ENCODE data around the gene SPACA6.

SPACA6 gene

DNA sequence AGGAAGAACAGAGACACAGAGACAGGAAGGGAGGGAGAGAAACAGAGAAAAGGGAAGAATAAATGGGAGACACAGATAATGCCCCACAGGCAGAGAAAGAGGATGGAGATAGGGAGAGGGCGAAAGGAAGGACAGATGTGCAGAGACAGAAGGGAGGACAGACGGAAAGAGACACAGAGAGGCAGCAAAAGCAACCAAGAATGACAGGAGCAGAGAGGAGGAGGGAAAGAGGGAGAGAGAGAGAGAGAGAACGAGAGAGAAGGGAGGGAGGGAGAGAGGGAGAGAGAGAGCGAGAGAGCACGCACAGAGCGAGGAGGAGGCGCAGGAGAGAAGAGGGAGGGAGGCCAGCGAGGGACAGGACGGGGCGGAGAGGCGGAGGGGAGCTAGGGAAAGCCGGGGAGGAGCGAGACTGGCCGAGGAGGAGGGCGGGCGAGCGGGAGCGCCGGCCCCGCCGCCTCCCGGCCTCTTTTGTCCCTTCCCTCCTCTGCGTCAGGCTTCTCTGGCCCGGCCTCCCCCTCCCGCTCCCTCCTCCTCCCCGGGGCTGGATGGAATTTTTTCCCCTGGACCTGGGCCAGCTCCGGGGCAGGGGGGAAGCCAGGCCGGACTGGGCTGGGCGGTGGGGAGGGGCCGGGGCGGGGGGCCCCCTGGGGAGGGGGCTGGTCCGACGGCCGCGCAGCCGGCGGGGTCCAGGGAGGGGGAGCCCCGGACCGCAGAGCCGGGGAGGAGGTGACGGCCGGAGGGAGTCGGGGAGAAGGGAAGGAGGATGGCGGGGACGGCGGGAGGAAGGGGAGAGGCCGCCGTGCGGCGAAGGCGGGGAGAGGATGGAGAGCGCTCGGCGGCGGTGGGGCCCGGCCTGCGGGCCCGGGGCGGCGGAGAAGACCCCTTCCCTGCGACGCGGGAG, 4.2 kb upstream of the SPACA6 start:
- no peak for DNase-seq (ENCODE audit: low spot score)

DNA sequence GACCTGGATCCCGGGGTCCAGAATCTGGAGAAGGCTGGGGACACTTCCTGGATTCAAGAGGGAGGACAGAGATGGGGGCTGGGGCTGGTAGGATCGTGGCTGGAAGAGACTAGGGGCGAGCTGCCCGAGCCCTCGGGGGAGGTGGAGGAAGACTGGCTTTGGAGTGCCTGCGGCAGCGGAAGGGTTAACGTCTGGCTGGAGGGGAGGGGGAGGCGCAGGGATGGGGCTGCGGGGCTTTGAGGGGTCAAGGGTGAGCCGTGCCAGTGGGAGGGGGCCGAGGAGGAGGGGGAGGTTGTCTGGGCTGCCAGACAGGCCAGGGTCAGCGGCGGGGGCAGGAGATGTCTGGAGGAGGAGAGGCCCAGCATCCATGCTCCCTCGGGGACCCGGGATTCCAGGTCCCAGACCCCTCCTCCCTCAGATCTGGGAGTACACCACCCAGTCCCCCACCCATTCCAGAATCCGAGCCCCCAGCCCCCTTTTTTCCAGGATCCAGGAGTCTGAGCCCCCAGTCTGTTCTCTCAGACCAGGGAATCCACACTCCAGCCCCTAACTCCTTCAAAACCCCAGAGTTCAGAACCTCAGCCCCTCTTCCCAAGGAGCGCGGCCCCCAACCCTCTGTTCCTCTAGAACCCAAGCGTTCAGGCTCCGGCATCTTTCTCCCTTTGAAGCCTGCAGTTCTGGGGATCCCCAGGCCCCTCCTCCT, 3.2 kb upstream of the SPACA6 start:
- no peak for DNase-seq (ENCODE audit: low spot score)

DNA sequence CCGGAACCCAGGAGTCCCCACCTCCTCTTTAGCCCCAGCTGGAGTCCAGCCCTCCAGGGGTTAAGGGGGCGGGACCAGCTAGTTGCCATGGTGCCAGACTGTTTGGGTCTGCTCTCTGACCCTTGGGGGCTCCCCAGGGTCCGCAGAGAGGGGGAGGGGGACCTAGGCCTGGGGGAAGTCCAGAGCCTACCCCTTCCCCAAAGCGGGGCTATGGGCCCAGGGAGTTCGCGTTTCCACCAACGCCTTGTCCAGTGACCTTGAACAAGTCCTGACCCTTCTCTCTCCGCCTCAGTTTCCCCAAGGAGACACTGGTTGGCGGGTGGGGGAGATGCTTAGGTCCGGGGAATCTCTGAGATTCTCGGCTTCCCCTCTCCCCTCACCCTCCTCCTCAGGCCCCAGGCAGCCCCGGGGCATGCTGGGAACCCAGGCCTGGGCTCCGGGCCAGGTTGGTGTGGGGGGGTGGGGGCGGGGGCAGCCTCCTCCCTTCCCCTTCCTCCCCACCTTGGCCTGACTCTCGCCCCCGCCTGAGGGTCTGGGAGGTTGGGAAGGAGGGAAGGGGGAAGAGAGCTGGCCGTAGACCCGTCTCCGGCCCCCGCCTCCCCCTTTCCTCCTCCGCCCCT, 2.6 kb upstream of the SPACA6 start:
- peak; percentile 59 for DNase-seq (ENCODE audit: low spot score)

DNA sequence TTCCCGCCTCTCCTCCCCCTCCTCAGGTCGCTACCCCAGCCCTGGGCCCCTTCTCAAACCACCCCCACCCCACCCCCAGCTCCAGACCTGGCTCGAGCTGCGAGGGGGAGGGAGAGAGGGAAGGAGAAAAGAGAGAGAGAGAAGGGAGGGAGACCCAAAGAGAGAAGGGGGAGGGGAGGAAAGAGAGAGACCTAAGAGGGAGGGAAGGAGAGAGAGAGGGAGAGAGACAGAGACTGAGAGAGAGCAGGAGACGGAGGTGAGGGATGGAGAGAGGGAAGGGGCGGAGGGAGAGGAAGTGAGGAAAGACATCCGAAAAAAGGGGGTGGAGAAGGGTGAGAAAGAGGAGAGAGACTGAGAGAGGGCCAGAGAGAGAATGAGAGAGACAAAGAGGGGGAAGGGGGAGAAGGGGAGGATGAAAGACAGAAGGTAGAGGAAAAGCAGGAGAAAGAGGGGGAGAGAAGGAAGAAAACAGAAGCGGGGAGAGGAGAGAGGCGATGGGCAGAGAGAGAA, 2.0 kb upstream of the SPACA6 start:
- no peak for DNase-seq (ENCODE audit: low spot score)

DNA sequence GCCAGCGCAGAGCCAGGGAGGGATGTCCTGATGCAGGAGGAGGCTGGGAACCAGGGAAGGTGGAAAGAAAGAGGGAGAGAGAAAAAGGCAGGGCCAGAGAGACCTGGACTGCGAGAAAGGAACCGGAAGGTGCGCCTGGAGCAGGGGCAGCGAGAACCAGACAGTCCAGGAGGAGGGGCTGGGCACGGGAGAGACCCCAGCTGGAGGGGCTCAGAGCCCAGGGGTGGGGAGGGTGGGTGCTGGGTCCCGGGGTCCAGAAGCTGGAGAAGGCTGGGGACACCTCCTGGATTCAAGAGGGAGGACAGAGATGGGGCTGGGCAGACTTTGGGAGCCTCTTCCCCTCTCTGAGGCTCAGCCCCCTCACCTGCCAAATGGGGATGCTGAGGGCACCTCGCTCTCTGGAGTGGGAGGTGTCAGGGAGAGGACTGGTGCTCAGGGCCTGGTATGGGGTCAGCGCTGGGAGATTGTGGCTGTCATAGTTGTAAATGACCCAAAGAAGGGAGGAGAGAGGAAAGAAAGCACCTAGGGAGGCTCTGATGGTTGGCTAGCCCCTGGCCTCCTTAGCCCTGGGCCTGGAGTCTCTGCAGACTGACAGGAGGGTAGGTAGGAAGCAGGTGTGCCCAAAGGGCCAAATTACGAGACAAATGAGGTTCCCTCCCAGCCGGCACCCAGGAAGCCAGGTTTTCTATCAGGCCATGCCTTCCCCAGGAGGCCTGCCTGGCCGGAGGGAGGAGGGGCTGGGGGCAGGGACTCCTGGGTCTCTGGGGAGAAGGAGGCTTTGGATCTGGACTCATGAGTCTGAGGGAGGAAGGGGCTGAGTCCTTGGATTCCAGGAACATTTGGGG, 1.3 kb upstream of the SPACA6 start:
- no peak for DNase-seq (ENCODE audit: low spot score)

DNA sequence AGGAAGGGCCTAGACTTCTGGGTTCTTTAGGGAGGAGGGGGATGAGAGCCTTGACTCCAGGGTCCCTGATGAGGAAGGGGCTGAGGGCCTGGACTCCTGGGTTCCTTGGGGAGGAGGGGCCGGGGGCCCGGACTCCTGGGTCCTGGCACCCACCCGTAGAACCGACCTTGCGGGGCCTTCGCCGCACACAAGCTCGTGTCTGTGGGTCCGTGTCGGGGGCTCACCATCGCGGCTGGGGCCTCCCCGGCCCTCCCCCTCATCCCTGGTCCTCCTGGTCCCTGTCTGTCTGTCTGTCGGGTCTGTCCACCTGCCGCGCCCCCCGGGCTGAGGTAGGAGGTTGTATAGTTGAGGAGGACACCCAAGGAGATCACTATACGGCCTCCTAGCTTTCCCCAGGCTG, 662 bp upstream of the SPACA6 start:
- DNase-seq (ENCODE audit: low spot score): no peak

DNA sequence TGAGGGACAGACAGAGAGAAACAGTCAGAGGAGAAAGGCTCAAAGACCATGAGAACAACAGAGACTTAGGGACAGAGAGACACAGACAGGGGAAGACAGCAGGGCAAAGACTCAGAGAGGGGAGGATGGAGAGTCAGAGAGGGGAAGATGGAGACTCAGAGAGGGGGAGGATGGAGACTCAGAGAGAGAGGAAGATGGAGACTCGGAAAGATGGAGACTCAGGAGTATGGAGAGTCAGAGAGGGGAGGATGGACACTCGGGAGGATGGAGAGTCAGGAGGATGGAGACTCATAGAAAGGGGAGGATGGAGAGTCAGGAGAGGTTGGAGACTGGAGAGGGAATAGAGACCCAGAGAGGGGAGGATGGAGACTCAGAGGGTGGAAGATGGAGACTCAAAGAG, 689 bp downstream of the SPACA6 start:
- DNase-seq (ENCODE audit: low spot score): no peak

DNA sequence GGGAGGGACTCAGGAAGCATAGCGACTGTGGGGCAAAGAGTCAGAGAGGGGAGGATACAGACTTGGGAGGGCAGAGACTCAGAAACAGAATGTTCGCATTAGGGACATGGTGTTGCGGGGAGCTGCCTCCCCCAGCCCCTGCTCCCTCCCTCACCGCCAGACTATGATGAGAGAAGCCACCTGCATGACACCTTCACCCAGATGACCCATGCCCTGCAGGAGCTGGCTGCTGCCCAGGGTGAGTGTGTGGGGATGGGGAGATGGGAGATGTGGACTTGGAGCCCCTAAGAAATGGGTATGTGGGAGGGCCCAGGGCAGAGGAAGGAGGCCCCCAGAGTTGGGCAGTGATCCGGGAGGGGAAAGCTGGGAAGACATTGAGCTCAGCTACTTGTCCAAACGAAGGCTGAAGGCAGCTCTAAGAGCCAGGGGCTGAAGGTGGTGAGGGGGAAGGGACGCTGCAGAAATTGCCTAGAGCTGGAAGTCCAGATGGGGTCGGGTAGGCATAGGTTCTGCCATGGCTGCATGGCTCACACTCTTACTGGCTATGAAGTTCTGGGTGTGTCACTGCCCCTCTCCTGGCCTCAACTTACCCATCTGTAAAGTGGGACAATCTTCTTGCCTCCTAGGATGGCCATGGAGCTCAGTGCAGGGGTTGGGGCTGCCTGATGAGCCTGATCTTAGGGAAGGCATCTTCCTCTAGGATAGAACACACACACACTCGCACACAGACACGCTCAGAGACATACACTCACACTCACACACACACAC, 1.4 kb downstream of the SPACA6 start:
- no peak for DNase-seq (ENCODE audit: low spot score)

DNA sequence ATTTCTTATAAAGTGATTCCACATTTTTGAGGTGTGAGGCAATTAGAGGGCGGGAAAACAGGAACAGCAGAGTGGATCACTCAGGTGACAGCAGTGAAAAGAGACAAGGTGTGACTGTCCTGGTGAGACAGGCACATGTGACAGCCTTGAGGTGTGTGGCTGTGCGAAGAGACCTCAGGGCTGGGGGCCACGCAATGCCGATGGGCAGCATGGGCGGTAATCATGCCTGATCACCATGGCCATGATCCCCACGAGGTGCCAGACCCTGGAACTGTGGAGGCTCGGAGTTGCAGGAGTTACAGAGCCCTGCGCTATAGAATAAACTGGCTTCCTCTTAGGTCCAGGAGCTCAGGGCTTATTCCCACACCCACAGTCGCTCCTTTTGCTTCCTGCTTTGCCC, 2.0 kb downstream of the SPACA6 start:
- DNase-seq (ENCODE audit: low spot score): no peak

DNA sequence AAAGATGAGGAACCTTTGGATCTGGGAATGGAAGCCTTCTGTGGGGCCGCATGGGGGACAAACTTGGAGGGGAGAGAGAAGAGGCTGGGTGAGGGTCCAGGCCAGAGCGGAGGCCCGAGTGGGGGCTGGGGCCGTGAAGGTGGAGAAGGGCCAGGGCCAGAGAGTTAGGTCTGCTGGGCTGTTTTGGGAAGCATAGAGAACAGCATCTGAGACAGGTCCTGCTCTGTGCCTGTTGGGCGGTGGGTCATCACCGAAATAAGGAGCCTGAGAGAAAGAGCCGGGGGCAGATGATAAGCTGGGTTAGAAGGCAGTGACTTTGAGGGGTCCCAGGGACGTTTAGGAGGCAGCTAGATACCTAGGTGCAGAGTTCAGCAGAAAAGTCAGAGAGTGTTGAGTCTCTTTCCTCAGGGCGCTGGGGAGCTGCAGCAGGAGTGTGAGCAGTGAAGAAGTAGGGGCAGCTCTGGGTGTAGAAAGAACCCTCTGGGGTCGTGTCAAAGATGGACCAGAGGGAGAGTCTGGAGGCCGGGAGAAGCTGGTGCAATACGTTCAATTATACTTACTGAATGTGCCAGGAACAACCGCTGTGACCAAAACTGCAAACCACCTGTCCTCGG, 2.7 kb downstream of the SPACA6 start:
- DNase-seq (ENCODE audit: low spot score): no peak

DNA sequence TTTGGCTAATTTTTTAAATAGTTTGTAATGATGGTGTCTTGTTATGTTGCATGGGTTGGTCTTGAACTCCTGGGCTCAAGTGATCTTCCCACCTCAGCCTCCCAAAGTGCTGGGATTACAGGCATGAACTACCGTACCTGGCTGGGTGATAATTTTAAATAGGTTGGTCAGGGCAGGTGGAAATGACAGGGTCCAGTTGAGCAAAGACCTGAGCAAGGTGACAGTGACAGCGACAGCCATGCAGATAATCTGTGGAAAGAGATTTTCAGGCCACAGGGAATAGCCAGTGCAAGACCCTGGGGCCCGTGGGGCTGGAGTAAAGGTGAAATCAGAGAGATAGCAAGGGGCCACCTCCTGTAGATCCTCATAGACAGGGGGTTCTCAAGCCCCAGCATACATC, 3.5 kb downstream of the SPACA6 start:
- DNase-seq (ENCODE audit: low spot score): no peak

DNA sequence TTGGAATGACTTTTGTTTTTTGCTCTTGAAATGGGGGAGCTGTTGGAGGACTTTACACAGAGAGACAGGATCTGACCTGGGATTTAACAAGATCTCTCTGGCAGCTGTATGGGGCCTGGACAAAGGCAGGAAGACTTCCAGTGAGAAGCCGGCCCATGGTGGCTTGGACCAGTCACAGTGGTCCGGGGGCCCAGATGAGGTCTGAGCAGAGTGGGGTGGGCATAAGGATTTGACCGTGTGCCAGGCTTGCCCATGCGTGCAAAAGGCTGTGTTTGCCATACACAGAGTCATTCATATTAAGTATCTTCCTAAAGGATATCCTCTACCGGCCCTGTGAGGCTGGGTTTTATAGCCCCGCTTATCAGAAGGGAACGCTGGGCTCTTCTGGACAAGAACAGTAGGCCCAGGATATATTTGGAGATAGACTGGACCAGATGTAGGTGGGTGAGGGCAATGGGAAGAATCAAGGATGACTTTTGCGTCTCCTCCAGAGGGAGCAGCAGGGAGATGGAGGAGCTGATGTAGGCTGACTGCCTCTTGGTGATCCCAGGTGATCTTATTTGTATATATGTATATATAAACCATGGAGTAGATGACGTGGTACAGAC, 4.1 kb downstream of the SPACA6 start:
- DNase-seq (ENCODE audit: low spot score): no peak

DNA sequence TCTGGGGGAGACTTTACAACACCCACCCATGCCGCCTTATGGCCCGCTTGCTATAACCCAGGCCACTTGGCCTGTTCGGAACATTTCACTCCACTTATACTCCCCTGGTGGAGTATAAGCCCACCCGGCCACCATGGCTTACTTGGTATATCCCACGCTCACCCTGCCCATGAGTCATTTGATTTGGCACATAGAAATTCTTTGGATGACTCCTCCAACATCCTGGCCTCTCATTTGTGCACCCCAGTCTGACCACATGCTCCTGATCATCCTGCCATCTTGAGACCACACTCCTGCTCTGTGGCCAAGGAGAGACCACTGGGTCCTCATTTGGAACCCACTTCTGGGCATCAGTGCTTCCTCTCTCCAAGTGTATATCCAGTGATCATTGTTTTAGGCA, 5.2 kb downstream of the SPACA6 start:
- no peak for DNase-seq (ENCODE audit: low spot score)

DNA sequence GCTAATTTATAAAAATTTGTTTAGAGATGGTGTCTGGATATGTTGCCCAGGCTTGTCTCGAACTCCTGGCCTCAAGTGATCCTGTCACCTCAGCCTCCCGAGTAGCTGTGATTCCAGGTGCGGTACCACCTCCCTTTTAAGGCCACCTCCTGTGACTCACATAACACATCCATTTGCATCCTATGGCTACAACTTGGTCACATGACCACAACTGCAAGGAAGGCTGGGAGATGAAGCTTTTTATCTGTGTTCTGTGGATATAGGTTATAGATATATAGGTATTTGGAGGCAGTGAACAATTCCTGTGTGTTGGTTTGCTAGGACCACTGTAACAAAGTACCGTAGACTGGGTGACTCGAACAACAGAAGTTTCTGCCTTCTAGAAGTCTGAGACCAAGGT, 6.0 kb downstream of the SPACA6 start:
- DNase-seq (ENCODE audit: low spot score): no peak

DNA sequence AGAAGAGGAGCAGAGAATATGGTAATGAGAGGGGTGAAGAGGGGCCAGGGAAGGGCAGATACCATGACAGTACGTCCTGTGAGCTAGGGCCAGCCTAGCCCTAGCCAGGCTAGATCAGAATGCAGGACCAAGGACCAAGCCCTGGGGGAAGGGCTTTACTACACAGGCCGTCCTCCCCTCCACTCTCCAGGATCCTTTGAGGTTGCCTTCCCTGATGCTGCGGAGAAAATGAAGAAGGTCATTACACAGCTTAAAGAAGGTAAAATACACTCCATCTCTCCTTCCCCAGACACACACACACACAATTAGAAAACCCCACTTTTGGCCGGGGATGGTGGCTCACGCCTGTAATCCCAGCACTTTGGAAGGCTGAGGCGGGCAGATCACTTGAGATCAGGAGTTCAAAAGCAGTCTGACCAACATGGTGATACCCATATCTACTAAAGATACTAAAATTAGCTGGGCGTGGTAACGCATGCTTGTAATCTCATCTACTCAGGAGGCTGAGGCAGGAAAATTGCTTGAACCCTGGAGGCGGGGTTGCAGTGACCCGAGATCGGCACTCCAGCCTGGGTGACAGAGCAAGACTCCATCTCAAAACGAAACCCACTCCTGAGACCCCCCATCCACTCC, 8.5 kb downstream of the SPACA6 start:
- no peak for DNase-seq (ENCODE audit: low spot score)

DNA sequence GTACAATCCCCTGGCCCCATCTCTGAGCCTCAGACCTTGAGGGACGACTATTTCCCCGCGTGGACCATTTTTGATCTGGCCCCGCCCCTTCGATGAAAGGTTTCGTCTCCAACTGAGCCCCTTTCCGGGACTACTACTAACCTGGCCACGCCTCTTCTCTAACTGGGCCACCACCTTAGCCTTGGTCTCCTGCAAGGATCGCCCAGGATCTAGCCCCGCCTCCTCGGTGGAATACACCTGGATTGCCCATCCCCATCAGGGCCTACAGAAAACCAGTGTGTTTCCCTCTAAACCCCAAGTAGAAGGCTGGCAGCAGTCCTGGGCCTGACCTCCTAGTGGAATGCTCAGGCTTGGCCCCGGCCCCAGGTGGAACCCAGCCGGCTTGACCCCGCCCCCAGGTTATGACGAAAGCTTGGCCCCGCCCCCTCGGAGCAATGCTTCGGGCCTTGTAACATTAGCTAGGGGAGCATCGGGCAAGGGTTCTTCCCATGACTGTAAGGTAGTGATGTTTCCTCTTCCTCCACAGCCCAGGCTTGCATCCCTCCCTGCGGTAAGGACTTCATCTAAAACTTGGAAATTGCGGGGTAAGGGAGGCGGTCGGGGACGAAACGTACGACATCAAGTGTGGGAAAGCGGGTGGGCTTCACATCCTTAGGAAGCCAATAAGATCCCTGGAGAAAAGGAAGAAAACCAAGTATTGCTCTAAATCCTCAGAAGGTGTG, 9.1 kb downstream of the SPACA6 start:
- DNase-seq (ENCODE audit: low spot score): peak; percentile 71

DNA sequence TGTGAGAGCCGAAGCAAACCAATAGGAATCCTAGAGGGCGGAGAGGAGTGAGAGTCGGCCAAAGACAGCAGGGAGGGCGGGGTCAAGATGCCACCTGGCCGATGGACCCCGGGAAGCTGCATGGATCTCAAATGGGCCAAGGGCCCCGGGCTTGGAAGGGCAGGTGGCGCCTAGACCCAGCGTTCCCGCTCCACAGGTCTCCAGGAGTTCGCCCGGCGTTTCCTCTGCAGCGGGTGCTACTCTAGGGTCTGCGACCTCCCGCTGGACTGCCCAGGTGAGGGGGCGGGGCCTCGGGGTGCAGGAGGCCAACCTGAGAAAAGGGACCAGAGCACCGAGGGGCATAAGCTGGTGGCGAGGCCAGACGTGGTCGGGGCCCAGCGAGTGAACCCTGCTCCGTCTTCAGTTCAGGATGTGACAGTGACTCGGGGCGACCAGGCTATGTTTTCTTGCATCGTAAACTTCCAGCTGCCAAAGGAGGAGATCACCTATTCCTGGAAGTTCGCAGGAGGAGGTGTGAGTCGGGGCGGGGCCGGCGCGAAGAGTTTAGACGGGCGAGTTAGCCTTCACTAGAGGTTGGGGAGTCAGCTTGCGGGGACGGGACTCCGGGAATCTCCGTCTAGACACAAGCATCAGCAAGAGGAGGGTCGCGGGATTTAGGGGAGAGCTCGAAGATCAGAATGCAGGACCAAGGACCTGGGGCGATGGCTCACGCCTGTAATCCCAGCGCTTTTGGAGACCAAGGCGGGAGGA, 9.9 kb downstream of the SPACA6 start:
- DNase-seq (ENCODE audit: low spot score): no peak

All from germinal center (tissue), 1 donor.